HFF-Myc (cell line): Measurements from ENCODE around the gene PRF1.
"Not testable (repeated sequence)": the region's sequence is repeated elsewhere in the genome, so short reads cannot be mapped to it uniquely, and the experiment has no call there.

Source experiments
- DNase-seq: peaks from one replicate; pipeline ENCODE4 v3.0.0-alpha.2; 2011; ENCODE audit warnings: low read depth; ENCODE audit errors: extremely low read depth
- H3K4me3 ChIP-seq: replicated peaks from 2 replicates; pipeline ENCODE4 v1.5.1; 2011; ENCODE audit warnings: low read depth, mild to moderate bottlenecking, control low read depth, low read length
- TF ChIP-seq, protein P1 (sequence below): IDR thresholded peaks from 2 replicates; pipeline ENCODE4 v1.5.1; 2012; ENCODE audit warnings: mild to moderate bottlenecking, low read depth, low read length, control low read depth; ENCODE audit errors: missing control alignments

The PRF1 gene

DNA sequence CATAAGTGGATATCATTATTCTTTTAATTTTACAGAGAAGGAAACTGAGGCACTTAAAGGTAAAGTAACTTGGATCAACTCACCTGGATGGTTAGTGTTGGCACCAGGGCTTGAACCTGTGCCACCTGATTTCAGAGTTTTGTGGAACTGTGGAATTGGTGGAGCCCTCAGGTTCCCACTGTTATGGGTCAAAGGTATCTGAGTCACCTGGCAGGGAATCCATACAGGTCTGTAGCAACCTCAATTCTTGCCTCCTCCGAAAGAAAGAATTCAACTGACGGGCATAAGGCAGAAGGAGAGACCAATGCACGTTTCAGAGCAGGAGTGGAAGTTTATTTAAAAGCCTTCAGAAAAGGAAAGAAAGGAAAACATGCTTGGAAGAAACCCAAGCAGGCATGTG is 44.5 kb upstream of the PRF1 start:
- no peak overlapping the region for H3K4me3 ChIP-seq
- TF ChIP-seq, protein P1, sequence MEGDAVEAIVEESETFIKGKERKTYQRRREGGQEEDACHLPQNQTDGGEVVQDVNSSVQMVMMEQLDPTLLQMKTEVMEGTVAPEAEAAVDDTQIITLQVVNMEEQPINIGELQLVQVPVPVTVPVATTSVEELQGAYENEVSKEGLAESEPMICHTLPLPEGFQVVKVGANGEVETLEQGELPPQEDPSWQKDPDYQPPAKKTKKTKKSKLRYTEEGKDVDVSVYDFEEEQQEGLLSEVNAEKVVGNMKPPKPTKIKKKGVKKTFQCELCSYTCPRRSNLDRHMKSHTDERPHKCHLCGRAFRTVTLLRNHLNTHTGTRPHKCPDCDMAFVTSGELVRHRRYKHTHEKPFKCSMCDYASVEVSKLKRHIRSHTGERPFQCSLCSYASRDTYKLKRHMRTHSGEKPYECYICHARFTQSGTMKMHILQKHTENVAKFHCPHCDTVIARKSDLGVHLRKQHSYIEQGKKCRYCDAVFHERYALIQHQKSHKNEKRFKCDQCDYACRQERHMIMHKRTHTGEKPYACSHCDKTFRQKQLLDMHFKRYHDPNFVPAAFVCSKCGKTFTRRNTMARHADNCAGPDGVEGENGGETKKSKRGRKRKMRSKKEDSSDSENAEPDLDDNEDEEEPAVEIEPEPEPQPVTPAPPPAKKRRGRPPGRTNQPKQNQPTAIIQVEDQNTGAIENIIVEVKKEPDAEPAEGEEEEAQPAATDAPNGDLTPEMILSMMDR, result no peak
- no peak for DNase-seq

DNA sequence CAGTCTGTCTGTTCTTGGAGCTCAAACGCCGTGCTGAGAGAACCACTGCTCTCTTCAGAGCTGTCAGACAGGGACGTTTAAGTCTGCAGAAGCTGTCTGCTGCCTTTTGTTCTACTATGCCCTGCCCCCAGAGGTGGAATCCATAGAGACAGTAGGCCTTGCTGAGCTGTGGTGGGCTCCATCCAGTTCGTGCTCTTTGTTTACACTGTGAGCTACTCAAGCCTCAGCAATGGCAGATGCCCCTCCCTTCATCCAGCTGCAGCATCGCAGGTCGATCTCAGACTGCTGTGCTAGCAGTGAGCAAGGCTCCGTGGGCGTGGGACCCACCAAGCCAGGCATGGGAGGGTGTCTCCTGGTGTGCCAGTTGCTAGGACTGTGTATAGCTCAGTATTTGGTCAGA is 42.4 kb upstream of the PRF1 start:
- H3K4me3 ChIP-seq, DNase-seq: not testable (repeated sequence)

DNA sequence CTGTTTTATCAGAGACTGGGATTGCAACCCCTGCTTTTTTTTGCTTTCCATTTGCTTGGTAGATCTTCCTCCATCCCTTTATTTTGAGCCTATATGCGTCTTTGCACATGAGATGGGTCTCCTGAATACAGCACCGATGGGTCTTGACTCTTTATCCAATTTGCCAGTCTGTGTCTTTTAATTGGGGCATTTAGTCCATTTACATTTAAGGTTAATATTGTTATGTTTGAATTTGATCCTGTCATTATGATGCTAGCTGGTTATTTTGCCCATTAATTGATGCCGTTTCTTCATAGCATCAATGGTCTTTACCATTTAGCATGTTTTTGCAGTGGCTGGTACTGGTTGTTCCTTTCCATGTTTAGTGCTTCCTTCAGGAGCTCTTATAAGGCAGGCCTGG is 40.7 kb upstream of the PRF1 start:
- not testable (repeated sequence) for DNase-seq, H3K4me3 ChIP-seq

DNA sequence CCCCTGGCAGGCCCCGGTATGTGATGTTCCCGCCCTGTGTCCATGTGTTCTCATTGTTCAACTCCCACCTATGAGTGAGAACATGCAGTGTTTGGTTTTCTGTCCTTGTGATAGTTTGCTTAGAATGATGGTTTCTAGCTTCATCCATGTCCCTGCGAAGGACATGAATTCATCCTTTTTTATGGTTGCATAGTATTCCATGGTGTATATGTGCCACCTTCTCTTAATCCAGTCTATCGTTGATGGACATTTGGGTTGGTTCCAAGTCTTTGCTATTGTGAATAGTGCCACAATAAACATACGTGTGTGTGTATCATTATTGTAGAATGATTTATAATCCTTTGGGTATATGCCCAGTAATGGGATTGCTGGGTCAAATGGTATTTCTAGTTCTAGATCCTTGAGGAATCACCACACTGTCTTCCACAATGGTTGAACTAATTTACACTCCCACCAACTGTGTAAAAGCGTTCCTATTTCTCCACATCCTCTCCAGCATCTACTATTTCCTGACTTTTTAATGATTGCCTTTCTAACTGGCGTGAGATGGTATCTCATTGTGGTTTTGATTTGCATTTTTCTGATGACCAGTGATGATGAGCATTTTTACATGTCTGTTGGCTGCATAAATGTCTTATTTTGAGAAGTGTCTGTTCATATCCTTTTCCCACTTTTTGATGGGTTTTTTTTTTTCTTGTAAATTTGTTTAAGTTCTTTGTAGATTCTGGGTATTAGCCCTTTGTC is 37.3 kb upstream of the PRF1 start:
- not testable (repeated sequence) for DNase-seq

DNA sequence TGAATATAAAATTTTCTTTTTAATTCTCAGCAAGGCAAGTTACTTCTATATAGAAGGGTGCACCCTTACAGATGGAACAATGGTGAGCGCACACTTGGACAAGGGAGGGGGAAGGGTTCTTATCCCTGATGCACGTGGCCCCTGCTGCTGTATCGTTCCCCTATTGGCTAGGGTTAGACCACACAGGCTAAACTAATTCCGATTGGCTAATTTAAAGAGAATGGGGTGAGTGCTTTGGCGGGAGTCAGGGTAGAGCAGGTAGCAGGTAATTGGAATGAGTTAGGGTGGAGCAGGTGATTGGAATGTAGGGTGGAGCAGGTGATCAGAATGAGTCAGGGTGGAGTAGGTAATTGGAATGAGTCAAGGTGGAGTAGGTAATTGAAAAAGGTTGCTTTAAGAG is 32.0 kb upstream of the PRF1 start:
- DNase-seq, H3K4me3 ChIP-seq: not testable (repeated sequence)

More for the DNA sequence above, 37.3 kb upstream of the PRF1 start:
- not testable (repeated sequence) for H3K4me3 ChIP-seq

DNA sequence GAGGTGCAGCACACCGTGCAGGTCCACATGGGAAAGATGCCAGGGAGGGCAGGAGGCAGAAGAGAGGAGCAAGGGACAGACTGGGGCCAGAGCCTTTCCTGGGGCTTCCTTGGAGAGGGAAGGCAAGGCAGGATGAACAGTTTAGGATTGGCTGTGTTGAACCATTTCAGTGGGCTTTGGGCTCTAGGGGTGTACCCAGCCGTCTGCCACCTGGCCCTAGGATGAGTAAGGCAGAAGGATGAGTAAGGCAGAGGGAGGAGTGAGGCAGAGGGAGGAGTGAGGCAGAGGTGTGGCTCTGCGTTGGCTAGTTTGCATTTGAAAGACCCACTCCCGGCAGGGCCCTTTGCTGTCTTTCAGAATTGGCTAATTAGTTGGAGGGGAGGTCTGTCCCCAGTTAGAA is 31.5 kb upstream of the PRF1 start:
- DNase-seq, result no peak
- no peak overlapping the region for H3K4me3 ChIP-seq
- TF ChIP-seq, protein P1, result no peak

DNA sequence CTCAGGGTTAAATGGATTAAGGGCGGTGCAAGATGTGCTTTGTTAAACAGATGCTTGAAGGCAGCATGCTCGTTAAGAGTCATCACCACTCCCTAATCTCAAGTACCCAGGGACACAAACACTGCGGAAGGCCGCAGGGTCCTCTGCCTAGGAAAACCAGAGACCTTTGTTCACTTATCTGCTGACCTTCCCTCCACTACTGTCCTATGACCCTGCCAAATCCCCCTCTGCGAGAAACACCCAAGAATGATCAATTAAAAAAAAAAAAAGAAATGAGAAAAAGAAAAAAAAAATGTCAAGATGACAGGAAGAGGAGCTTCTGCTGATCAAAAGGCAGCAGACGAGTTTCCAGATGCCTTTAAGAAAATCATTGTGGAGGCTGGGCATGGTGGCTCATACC is 29.2 kb upstream of the PRF1 start:
- DNase-seq, H3K4me3 ChIP-seq: not testable (repeated sequence)

DNA sequence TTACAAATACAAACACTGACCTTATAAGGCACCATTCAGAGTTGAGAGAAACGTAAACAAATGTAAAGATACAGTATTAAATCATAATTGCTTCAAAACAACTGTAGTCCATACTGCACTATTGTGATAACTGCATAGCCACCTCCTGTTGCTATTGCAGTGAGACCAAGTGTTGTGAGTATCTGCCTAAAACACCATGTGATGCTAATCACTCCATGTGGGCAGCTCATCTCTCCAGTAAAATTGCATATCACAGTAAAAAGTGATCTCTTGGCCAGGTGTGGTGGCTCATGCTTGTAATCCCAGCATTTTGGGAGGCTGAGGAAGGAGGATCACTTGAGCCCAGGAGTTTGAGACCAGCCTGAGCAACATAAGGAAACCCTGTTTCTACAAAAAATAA is 26.8 kb upstream of the PRF1 start:
- no peak overlapping the region for H3K4me3 ChIP-seq
- TF ChIP-seq, protein P1, result no peak

DNA sequence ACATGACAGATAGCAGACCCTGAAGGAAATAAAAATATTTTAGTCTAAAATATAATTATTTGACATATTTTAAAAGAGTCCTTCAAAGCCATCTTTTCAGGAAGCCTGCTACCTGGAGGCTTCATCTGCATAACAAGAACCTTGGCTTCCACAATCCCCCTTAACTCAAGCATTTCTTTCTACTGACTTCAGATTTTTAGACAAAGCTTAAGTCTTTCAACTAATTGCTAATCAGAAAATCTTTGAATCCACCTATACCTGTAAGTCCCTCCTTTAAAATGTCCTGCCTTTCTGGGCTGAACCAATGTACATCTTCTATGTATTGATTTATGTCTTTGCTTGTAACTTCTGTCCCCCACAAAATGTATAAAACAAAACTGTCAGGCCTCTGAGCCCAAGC is 23.5 kb upstream of the PRF1 start:
- no peak for DNase-seq
- H3K4me3 ChIP-seq, result no peak overlapping the region
- TF ChIP-seq, protein P1, result no peak

More for the DNA sequence above, 26.8 kb upstream of the PRF1 start:
- DNase-seq, result no peak
